Sigmoid colon (tissue), 4 donors: ENCODE results near the gene MAGEA4.

Experiments used
- CTCF ChIP-seq, 4 experiments: fragments of 450-650 bp in 3 of 4; fragments of 200-600 bp in 1 of 4; IDR thresholded peaks; one replicate each; pipeline ENCODE4 v1.5.1; 2016 to 2019; ENCODE audit warnings: antibody characterized with exemption in 4 of 4, mild to moderate bottlenecking in 3 of 4, moderate library complexity in 2 of 4
- EP300 ChIP-seq, 4 donors: sonication (generic); formaldehyde crosslinking; IDR thresholded peaks; one replicate each; pipeline ENCODE4 v1.6.1; 2017; ENCODE audit warnings: antibody characterized with exemption in 4 of 4

- TF ChIP-seq CTCF (IDR thresholded peaks at IDR 0.05) (no peak), EP300 (IDR thresholded peaks at IDR 0.05) (no peak)
Measured at GRCh38 chrX:151896734-151897474, 15.8 kb upstream of the MAGEA4 start.
